ENCODE data around the gene SKOR2.

SKOR2 gene

DNA sequence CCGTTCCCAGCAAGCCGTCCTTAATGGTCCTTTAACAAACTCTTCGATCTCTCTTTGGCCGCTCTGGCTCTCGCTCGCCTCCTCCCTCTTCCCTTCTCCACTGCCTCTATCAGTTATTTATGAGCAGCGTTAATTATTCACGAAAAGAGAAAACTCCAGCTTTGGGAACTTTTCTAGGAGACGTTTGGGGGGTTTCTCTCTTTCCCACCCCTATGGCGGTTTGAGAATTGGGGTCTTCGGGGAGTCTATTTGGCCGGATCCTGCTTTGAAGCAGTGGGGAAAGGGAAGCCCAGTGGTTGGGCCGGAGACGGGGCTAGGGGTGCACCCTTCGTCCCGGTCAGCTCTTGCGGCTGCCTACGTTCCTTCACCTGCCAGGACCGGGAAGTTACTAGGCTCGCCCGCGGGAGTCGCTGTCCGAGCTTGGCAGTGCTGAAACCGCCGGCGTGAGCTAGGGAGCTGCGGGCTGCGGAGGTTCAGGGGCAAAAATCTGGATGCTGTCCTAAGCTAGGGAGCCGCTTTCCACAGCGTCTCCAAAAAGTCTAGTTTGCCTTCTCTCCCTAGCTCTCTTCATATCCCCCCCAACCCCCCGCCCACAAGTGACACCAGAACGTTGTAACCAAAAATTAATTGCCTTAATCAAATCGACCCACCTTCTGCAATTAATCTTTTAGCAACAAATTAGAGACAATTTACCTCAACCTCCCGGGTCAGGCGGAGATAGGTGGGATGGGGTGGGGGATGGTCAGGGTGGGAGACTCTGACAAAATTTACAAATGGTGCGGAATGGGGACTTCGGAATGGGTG is 8.9 kb upstream of the SKOR2 start:
- DNase-seq: no peak

DNA sequence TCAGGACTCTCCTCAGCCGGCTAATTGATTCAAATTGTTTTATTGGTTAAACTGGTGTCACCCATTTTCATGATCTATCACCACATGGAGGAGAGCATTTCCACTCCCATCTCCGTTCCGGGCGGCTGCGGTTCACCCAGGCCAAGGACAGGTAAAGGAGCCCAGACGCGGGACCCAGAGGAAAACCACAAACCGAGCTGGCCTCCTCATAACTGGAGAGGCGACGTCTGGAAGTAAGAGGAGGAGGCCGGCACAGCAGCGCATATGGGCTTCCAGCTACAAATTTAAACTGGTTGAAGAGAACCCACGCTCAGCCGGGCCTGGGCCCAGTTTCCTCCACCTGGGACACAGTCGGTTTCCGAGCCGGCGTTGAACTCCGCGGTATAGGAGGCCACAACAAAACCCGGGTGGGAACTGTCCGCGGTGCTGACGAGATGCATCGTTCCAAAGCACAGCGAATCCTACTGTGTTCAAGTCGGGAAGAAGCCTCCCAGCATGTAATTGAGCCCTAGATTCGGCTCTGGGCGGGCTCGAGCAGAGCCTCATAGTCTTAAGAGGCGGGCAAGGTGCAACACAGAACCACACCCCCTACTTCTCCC is 3.0 kb upstream of the SKOR2 start:
- no peak for DNase-seq

DNA sequence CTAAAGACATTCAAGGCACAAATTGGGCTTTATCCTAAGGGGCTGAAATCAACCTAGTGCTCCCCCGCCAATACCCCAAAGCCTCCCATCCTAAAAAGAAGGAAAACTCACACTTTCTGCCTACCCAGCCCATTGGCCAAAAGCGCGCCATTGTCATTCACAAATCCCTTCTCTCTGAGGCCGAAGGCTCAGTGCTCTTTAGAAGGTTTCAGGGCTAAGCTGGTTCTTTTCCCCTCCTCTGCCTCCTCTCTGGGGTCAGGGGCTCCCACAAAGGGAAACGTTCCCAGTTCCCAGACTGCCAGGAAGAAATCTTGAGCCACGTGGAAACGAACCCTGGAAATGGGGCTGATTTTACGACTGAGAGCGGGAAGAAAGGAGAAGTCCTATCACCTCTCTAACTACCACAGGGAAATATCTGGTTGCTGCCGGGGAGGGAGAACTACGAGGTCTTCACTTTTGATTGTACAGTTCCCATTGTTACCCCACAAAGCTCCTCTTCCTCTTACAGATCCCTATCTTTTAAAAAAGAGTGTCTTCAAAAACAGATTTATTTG is 1.7 kb upstream of the SKOR2 start:
- no peak for DNase-seq

- no peak for DNase-seq
These were observed 941 bp downstream of the SKOR2 start for GRCh38 chr18:47250391-47251046.

- DNase-seq: no peak
These were observed 2.0 kb downstream of the SKOR2 start for GRCh38 chr18:47249314-47249981.

- DNase-seq: no peak
These were observed 2.7 kb downstream of the SKOR2 start for GRCh38 chr18:47248604-47249313.

DNA sequence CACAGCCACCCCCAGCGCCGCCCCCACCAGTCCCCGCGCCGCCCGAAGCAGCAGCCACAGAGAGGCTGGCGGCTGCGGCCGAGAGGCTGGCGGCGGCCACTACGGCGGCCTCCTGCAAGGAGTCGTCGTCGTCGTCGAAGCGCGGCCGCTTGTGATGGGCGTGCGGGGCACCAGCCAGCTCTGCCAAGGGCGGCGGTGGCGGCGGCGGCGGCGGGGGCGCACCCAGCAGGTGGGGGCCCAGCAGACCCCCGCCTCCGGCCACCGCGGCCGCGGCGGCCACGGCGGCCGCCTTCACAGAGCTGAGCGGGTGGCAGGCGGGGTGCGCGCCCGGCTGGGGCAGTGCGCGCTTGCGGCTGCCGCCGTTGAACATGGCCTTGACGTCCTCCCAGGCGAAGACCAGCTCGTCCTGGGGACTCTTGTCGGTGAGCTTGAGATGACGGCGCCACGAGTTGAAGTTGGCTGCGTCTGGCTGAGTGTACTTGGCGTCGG is 3.3 kb downstream of the SKOR2 start:
- no peak for DNase-seq

DNA sequence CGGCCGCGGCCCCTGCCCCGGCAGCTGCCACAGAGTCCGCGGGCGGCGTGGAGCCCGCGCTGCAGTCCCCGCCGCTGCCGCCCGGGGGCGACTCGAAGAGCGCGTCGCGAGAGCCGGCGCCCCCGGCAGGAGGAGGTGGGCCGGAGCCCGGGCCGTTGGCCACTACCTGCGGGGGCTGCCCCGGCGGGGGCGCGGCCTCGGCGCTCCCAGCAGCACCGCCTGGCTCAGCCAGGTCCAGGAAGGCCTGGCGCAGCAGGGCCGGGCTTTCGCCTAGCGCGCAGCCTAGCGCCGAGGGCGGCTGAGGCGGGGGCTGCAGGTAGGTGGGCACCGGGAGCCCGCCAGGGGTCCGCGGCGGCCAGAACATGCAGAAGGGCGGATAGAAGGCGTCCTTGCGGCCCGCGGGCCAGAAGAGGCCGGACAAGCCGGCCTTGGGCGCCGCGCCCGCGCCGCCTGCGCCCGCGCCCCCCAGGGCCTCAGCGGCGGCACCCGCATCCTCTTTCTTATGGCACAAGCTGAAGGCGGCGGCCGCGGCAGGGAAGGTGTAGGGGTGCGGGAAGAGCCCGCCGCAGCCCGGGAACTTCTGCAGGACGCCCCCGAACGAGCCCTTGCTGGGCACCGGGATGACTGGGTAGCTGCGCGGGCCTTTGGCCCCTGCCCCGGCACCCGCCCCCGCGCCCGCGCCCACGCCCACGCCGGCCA is 3.9 kb downstream of the SKOR2 start:
- no peak for DNase-seq

- no peak for DNase-seq
These were observed 4.4 kb downstream of the SKOR2 start for GRCh38 chr18:47247036-47247415.

DNA sequence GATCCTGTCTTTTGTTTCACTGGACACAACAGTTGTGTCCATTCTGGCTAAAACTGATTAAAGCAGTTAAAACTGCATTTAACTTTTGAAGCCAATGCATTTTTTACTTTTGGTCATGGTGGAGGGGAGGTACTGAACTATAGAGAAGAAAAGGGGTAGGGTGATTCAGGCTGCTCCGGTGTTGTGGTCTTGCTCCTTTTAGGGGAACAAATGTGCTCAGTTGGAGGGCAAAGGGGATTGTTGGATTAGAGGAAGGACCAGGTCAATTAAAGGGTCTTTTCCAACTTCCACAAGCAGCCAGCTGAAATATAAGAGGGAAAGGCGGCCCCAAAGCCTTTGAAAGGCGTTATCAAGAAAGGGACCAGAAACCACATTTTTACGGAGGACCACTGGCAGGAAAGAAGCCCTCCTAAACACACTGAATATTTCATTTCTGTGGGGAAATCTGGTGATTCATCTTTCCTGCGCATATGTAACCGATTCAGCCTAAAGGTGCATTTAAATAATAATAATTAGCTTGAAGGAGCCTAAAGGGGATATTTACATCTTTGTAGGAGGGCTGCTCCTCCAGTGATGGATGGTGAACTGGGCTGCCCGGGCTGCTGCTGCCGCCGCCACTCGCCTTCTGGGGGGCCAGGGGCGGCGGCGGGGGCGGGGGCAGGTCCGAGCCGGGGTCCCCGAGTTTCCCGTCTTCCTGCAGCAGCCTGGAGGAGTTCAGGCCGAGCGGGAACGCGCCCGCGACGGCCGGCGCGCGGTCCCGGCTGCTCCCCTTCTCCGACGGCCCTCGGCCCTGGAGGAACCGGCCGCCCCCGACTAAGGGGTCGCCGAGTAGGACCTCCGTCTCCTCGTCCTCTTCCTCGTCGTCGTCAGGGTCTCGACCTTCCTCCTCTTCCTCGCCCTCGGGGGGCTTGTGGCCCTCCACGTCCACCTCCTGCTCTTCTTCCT is 5.2 kb downstream of the SKOR2 start:
- DNase-seq: no peak

DNA sequence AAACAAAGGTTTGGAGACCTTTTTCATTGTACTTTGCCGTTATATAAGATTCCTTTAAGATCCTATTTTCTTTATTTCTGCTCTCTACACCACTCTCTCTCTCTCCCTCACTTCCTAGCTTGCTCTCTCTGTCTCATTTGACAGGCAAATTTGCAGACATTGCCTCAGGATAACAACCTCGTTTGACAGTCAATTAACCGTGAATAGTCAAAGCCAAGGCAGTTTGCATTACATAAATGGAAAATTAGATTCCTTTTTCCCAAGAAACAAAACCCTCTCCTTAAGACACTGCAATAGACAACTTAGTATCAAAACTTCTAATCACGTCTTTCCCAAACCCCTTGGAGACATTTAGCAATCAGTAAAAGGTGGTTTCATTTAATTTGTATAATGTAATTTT is 7.4 kb downstream of the SKOR2 start:
- peak; percentile 17 for DNase-seq

- DNase-seq: no peak
These were observed 16.4 kb downstream of the SKOR2 start for GRCh38 chr18:47235096-47235495.

DNA sequence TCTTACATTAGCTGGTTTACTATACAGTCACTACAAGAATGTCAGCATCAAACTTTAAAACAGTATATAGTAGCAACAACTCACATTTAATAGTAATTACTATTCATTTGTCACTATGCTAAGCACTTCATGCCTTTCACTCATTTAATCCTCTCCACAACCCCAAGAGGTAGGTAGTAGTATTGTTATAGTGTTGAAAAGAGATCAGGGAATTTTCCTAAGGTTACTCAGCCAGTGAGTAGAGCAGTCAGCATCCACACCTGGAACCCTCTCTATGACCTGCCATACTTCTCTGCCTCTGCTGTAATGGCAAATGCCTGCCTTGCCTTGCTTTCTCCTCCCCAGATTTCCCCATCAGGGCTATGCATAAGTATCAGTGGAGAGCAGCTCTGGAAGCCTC is 24.8 kb downstream of the SKOR2 start:
- no peak for DNase-seq

DNA sequence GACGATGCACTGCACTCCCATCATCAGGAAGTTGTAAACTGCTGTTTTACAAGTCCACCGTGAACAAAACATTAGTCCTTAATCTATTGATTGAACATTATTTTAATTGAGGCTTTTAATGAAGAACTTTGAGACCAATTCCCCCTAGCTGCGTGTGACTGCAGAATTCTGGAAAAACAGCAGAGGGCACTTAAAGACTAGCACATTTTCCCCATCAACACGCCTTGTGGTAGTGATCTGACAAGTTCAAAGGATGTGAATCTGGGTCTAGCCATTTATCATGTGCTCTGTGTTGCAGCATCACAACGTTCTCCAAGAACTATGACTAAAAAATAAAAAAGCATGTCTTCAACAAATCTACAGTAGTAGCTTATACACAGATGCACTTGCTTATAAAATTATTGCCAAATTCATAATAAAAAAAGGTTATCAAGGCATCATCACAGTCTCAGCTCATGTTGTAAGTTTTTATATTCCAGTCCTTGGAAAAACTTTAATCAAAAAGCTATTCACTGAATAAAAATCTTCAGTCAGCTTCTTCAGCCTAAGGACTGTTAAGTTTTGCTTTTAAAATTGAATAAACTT is 35.8 kb downstream of the SKOR2 start:
- peak; percentile 64 for DNase-seq

DNA sequence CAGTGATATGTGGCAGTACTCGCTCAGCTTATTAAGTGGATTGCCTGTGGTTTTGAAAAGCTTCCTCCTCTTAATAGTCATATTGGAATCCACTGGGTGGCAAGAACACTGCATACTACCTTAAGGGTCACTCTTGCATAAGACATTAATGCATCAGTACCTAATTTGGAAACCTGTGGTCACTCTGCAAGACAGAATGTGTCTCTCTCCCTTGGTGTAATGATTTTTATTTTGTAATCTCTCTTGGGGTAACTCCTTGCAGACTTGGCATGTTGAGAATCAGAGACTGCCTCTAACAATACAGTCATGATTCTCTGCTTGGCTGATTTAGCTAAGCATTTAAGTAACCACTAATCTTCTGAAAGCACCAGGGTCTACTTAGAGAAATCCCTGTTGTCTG is 42.3 kb downstream of the SKOR2 start:
- no peak for DNase-seq

GRCh38 chr18:47206945-47207637 is 44.4 kb downstream of the SKOR2 start:
- no peak for DNase-seq

DNA sequence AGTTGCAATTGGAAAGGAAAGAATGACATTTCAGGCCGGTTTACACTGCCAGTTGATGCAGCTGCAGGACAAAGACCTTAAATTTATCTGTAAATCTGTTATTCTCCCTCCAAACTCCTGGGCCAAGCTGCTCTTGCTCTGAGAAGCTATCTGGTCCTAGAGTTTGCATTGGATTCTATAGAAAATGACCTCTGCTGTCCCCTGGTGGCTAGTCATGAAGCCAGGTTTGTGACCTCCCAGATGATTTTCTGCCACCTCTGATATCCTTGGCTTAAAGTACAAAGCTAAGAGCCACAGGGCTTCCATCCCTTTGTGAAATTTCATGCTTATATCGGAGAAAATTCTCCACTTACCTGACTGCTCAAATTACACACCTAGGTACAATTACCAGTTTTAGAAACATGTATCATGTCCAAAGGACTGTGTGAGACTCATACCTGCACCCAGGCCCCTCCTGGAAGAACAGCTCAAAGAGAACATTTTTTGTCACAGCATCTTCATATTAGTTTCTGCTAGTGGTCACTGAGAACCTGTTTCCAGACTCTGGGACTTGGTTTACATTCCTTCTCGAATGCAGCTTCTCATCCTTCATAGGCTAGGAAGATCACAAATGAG is 46.4 kb downstream of the SKOR2 start:
- peak; percentile 35 for DNase-seq

- DNase-seq: no peak
These were observed 47.6 kb downstream of the SKOR2 start for GRCh38 chr18:47203626-47204464.

Measured in NCI-H1105 (cell line).